ENCODE results near the gene PHF13.

GRCh38 chr1:6635910-6636760, 22.6 kb downstream of the PHF13 start:
- no peak for TF ChIP-seq CTCF (IDR thresholded peaks at IDR 0.05)
- TF ChIP-seq RXRA (IDR thresholded peaks at IDR 0.05; ENCODE audit: borderline replicate concordance, low read depth) = no peak
- TF ChIP-seq POLR2AphosphoS5 (IDR thresholded peaks at IDR 0.05; ENCODE audit: low read depth, low read length) = no peak
- TF ChIP-seq FOSL2 (IDR thresholded peaks at IDR 0.05; ENCODE audit: borderline replicate concordance, low read depth) = no peak
- no peak for TF ChIP-seq TEAD4 (IDR thresholded peaks at IDR 0.05; ENCODE audit: borderline replicate concordance, insufficient read depth)
- no peak for TF ChIP-seq MAX (IDR thresholded peaks at IDR 0.05; ENCODE audit: low read depth)
- no peak for TF ChIP-seq USF2 (IDR thresholded peaks at IDR 0.05; ENCODE audit: borderline replicate concordance, low read depth, low read length)
- no peak for TF ChIP-seq TCF12 (IDR thresholded peaks at IDR 0.05)
- no peak for TF ChIP-seq GABPA (IDR thresholded peaks at IDR 0.05; ENCODE audit: low read depth)
- no peak for TF ChIP-seq EP300 (IDR thresholded peaks at IDR 0.05; ENCODE audit: borderline replicate concordance in 1 of 2, low read depth in 1 of 2, low read length in 1 of 2)
- TF ChIP-seq CHD2 (IDR thresholded peaks at IDR 0.05; ENCODE audit: low read length, partially characterized antibody) = no peak
- TF ChIP-seq RAD21 (IDR thresholded peaks at IDR 0.05; ENCODE audit: low read length) = no peak
- TF ChIP-seq EZH2phosphoT487 (IDR thresholded peaks at IDR 0.05; ENCODE audit: borderline replicate concordance, low read depth) = no peak

Data from SK-N-SH (cell line).